GM12891 (cell line): ENCODE measurements around the gene TLE1.
"Not testable (repeated sequence)": the region's sequence is repeated elsewhere in the genome, so short reads cannot be mapped to it uniquely, and the experiment has no call there.

Experiments
- DNase-seq: peaks from one replicate; pipeline ENCODE4 v3.0.0; 2011; ENCODE audit warnings: low spot score; ENCODE audit not compliant: insufficient read length
- FAIRE-seq: peaks from 2 replicates; lab custom pipeline; 2011; peaks lifted over from hg19 to GRCh38; lab: Jason Lieb, UNC
- PAX5 ChIP-seq: IDR thresholded peaks from 2 replicates; pipeline ENCODE4 v1.6.1; 2011; ENCODE audit warnings: low read length, moderate library complexity, mild to moderate bottlenecking; ENCODE audit not compliant: insufficient read depth, severe bottlenecking
- POLR2A ChIP-seq: IDR thresholded peaks from 2 replicates; pipeline ENCODE4 v1.6.1; 2011; ENCODE audit warnings: low read depth, low read length, control low read depth
- POLR2AphosphoS5 ChIP-seq: IDR thresholded peaks from 2 replicates; pipeline ENCODE4 v1.6.1; 2011; ENCODE audit warnings: low read depth, low read length, control low read depth
- POU2F2 ChIP-seq: IDR thresholded peaks from 2 replicates; pipeline ENCODE4 v1.6.1; 2011; ENCODE audit warnings: low read depth, mild to moderate bottlenecking, control low read depth, low read length, moderate library complexity
- SPI1 ChIP-seq: IDR thresholded peaks from 2 replicates; pipeline ENCODE4 v1.6.1; 2011; ENCODE audit warnings: low read depth, low read length, control low read depth
- TAF1 ChIP-seq: IDR thresholded peaks from 2 replicates; pipeline ENCODE4 v1.6.1; 2011; ENCODE audit warnings: low read depth, low read length, control low read depth

Gene TLE1

GRCh38 chr9:81613002-81613812 lies 76.1 kb downstream of the TLE1 start:
- TF ChIP-seq POU2F2 (no peak), SPI1 (no peak), TAF1 (no peak), PAX5 (no peak), POLR2AphosphoS5 (no peak), POLR2A (no peak)
- FAIRE-seq, result no peak
- DNase-seq, result no peak

- no peak for FAIRE-seq
- no peak for DNase-seq
- TF ChIP-seq POLR2AphosphoS5, result no peak
- no peak for TF ChIP-seq SPI1
- no peak for TF ChIP-seq TAF1
- no peak for TF ChIP-seq POLR2A
- TF ChIP-seq POU2F2, result no peak
- TF ChIP-seq PAX5, result no peak
Observed at GRCh38 chr9:81611664-81612063, 77.7 kb downstream of the TLE1 start.

GRCh38 chr9:81610740-81611107 lies 78.6 kb downstream of the TLE1 start:
- TF ChIP-seq POLR2A, result no peak
- TF ChIP-seq TAF1, result no peak
- no peak for TF ChIP-seq SPI1
- TF ChIP-seq POLR2AphosphoS5, result no peak
- FAIRE-seq, result no peak

GRCh38 chr9:81609782-81610739 lies 79.3 kb downstream of the TLE1 start:
- TF ChIP-seq POLR2AphosphoS5 (no peak), POU2F2 (no peak), POLR2A (no peak), PAX5 (no peak), TAF1 (no peak), SPI1 (no peak)
- FAIRE-seq (no peak), DNase-seq (no peak)

More at GRCh38 chr9:81610740-81611107, 78.6 kb downstream of the TLE1 start:
- DNase-seq, result no peak

GRCh38 chr9:81608289-81608657 lies 81.1 kb downstream of the TLE1 start:
- DNase-seq (no peak), FAIRE-seq (no peak)
- no peak for TF ChIP-seq SPI1
- TF ChIP-seq TAF1, result no peak
- TF ChIP-seq POU2F2, result no peak
- no peak for TF ChIP-seq PAX5
- no peak for TF ChIP-seq POLR2AphosphoS5
- TF ChIP-seq POLR2A, result no peak

- TF ChIP-seq POLR2A (no peak), POLR2AphosphoS5 (no peak), PAX5 (no peak), SPI1 (no peak), TAF1 (no peak), POU2F2 (no peak)
- no peak for DNase-seq
- FAIRE-seq, result no peak
Observed at GRCh38 chr9:81607593-81608288, 81.6 kb downstream of the TLE1 start.

GRCh38 chr9:81606261-81606660 lies 83.1 kb downstream of the TLE1 start:
- DNase-seq, FAIRE-seq: not testable (repeated sequence)

GRCh38 chr9:81605170-81605670 lies 84.1 kb downstream of the TLE1 start:
- DNase-seq, result no peak
- TF ChIP-seq TAF1, result no peak
- no peak for TF ChIP-seq POLR2AphosphoS5
- TF ChIP-seq PAX5, result no peak
- no peak for TF ChIP-seq POLR2A
- TF ChIP-seq SPI1, result no peak
- no peak for TF ChIP-seq POU2F2
- FAIRE-seq, result no peak

GRCh38 chr9:81604306-81605169 lies 84.8 kb downstream of the TLE1 start:
- DNase-seq (no peak), FAIRE-seq (no peak)
- TF ChIP-seq SPI1 (no peak), POLR2A (no peak), TAF1 (no peak), PAX5 (no peak), POLR2AphosphoS5 (no peak), POU2F2 (no peak)
